ENCODE measurements around the gene CASTOR1.

DNA sequence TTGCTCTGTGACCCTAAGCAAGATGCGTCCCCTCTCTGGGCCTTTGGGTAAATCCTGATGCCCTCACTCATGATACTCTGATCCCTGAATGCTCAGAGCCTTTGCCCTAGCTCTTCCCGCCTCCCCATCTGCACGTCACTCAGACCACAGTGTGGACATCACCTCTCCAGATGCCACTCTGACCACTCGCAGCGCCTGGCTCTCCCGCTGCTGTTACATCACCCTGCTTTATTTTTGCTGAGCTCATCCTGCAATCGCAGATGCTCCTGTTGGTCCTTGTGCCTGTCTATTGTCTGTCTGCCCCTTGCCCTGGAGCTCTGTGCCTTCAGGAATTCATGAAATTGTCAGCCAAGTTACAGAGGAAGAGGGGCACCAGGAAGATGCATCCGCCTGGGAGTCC lies 28.2 kb downstream of the CASTOR1 start:
- TF ChIP-seq, protein P1, sequence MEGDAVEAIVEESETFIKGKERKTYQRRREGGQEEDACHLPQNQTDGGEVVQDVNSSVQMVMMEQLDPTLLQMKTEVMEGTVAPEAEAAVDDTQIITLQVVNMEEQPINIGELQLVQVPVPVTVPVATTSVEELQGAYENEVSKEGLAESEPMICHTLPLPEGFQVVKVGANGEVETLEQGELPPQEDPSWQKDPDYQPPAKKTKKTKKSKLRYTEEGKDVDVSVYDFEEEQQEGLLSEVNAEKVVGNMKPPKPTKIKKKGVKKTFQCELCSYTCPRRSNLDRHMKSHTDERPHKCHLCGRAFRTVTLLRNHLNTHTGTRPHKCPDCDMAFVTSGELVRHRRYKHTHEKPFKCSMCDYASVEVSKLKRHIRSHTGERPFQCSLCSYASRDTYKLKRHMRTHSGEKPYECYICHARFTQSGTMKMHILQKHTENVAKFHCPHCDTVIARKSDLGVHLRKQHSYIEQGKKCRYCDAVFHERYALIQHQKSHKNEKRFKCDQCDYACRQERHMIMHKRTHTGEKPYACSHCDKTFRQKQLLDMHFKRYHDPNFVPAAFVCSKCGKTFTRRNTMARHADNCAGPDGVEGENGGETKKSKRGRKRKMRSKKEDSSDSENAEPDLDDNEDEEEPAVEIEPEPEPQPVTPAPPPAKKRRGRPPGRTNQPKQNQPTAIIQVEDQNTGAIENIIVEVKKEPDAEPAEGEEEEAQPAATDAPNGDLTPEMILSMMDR (IDR thresholded peaks at IDR 0.05) = no peak
- no peak for TF ChIP-seq POLR2AphosphoS5 (IDR thresholded peaks at IDR 0.05; ENCODE audit: insufficient read depth in 1 of 2, low read depth in 1 of 2)

Measured in vagina (tissue), 2 donors.